GM19351 (cell line): Measurements from ENCODE around the gene RNF144A.

Experiments
- ATAC-seq: cut with Tn5 transposase; IDR thresholded peaks from one replicate; pipeline ENCODE4 v1.9.1; 2021; ENCODE audit warnings: mild to moderate bottlenecking, moderate library complexity; ENCODE audit not compliant: unreplicated experiment

The RNF144A gene

DNA sequence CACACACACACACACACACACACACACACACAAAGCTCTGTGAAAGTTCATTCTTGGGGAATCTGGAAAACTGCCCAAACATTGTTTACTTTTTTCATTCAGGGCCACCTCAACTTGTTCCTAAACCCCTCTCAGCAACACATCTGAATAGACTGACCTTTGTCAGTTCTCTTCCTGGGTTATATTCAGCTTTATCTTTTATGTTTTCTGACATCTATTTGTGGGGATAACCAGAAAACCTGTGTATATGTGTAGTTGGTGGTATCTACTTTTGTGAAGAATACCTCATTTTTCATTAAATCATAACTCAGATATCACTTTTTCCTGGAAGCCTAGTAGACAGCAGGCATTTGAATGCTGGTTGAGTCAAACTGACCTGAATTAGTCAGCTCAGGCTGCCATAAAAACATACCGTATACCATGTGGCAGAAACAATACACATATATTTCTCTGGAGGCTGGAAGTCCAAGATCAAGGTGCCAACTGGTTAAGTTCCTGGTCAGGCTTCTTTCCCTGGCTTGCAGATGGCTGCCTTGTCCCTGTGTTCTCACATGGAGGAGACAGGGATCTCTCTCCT is 11.0 kb upstream of the RNF144A start:
- ATAC-seq, result no peak

DNA sequence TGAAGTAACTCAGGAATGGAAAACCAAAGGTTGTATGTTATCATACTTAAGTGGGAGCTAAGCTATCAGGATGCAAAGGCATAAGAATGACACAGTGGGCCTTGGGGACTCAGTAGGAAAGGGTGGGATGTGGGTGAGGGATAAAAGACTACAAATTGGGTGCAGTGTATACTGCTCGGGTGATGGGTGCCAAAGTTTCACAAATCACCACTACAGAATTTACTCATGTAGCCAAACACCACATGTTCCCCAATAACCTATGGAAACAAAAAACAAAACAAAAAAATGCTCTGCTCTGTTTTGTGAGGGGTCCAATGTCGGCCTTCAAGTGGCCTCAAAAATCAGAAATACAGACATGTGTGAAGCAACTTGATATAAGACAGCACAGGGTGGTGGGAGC is 8.9 kb upstream of the RNF144A start:
- no peak for ATAC-seq

DNA sequence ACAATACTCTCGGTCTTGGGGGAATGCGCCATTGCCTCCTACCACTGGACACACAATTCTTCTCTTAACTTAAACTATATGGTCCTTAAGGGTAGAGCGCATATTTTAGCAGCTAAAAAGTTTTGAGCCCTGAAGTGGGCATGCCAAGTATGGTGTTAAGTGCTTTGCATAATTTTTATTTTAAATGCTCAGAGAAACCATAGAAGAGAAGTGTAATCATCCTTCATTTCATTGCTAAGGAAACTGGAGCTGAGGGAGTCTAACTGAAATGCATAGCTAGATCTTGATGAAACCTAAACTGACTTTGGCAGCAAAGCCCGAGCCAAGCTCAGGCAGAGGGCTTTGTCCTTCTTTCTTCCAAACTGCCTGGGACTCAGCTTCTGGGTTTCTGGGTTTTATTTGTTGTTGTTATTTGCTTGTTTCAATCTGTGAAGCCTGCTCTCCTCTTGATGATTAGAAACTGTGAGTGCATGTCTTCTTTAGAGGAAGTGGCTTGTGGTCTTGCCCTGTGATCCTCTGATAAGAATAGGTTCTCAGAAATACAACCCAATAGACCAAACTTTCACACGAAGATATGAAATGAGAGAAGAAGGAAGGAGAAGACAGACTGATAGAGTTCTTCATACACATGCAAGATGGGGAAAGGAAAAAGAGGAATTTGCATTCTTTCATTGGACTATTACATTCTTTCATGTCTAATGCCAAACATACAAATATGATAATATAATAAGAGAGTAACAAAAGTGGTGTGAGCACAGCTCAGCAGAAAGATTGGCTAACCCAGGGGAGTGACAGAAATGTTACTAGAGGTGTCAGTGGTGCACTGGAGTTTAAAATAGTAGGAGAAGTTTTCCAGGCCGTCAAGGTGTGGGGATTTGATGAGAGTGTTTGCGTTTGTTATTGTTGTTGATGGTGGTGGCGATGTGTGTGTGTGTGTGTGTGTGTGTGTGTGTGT is 7.5 kb upstream of the RNF144A start:
- peak; percentile 98 for ATAC-seq

DNA sequence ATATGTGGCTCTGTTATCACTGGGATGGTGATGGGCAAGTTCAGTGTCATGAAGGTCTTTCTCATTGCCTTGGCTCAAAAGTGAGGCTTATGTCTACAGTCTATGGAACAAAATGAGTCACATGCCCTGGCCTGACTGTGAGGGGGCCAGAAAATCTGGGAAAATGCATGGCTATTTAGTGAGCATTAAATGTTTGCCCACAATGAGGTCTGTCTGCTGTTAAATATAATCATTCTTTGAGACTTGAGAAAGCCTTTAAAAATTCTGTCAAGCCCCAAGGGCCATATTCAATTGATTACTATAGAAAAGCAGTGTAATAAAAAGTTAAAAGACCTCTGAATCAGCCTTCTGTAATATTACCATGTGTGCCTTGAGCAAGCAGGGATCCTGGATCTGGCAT is 5.5 kb upstream of the RNF144A start:
- ATAC-seq, result no peak

DNA sequence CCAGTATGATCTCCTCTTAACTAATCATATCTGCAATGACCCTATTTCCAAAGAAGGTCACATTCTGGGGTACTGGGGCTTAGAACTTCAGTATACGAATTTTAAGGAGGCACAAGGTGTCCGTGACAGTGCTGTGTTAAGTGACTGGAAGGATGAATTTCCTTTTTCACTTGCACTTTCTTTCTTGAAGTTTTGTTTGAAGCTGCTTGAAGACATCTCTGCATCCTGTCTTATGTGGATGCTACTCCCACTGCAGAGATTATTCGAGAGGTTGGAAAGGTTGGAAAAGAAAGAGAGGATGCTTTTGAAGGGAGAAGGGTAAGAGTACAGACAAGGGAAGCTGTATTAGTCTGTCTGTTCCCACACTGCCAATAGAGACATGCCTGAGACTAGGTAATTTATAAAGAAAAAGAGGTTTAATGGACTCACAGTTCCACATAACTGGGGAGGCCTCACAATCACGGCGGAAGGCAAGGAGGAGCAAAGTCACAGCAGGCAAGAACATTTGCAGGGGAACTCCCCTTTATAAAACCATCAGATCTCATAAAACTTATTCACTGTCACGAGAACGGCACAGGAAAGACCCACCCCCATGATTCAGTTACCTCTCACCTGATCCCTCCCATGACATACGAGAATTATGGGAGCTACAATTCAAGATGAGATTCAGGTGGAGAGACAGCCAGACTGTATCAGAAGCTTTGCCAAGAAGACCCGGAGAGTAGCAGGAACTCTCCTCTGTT is 3.6 kb upstream of the RNF144A start:
- no peak for ATAC-seq

DNA sequence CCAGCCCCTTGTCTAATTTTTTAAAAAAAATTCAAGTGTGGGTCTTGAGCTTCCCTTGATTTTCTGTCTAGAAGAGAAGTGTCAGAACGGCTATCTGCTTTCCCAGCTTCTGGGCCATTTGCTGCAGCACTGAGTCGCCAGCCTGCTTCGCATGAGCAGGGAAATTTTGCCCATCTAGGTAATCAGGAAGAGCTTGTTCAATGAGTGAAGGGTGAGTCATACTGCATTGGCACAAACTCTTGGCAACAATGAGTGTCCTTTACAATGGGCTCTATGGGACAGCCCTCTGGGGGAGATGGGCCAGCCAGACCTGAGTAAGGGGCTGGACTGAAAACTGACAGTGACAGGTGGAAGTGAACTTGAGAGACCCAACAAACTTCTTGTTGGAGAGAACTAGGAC is 2.4 kb upstream of the RNF144A start:
- ATAC-seq, result no peak

DNA sequence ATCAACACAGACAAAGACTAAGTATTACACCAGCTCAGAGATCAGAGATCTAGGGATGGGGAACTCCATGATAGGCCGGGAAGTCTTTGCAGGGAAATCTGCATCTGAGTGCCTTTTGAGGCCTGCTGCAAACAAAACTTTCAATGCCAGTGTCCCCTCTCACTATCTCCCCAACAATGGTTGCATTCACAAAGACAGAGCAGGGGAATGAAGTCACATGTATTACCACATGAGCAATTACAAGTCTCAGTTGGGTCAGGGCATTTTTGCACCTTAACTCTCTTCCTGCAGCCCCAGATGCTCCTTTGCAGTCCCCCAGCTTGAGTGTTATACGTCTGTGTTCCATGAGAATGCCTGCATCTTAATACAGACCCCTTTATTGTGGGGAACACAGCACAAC is 1.8 kb upstream of the RNF144A start:
- ATAC-seq, result no peak

DNA sequence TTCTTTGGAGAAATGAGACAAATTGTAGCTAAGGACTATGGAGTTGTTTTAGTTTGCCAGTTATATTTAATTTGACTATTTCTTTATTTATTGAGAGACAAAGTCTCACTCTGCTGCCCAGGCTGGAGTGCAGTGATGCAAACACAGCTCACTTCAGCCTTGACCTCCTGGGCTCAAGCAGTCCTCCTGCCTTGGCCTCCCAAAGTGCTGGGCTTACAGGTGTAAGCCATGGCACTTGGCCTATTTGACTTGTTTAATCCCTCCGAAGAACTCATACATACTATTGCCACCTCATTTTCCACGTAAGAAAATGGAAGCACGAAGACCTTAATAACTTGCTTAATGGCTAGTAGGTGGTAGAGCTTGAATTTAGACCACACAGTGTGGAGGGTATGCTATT is 988 bp upstream of the RNF144A start:
- ATAC-seq, result no peak

DNA sequence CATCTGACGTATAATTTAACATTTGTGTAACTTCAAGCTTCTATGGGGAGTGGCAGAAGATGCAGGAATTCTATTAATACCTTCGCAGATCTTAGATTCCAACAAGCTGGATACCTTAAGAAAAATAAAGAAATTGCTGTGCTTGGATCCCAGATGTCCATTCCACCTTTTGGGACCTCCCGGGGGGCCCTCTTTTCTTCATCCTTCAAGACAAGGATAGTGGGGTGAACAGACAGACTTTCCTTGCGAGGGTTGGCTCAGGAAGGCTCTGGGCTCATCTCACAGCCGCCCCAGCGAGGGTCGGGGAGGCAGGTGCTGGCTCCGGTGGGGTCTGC is 509 bp upstream of the RNF144A start:
- no peak for ATAC-seq

DNA sequence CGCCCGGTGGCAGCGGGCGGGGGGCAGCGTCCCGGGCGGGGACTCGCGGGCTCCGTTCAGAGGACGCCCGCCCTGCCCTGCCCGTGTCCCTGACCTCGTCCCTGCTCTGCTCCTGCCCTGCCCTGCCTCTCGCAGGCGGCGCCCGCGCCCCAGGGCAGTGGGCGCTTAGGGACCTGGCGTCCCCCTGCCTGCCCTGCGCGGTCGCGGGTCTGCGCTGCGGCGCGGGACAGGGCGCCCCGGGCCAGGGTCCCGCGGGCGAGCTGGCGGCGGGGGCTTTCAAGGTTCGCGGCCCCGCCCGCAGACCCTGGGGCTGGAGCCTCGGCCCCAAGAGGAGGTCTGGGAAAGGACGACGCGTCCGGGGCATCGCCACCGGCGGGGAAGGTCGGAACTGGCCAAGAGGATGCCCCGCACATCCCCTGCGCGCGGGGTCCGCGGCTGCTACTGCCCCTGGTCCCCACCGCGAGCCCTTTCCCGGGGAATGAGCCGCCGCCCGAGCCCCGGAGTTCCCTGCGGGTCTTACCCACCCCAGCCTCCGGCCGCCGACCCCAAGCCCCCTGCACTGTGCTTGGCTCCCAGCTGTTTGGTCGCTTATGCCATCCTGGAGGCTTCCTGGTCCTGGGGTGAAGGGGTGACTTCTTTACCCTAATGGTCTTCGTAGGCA is 679 bp downstream of the RNF144A start:
- peak; percentile 33 for ATAC-seq

DNA sequence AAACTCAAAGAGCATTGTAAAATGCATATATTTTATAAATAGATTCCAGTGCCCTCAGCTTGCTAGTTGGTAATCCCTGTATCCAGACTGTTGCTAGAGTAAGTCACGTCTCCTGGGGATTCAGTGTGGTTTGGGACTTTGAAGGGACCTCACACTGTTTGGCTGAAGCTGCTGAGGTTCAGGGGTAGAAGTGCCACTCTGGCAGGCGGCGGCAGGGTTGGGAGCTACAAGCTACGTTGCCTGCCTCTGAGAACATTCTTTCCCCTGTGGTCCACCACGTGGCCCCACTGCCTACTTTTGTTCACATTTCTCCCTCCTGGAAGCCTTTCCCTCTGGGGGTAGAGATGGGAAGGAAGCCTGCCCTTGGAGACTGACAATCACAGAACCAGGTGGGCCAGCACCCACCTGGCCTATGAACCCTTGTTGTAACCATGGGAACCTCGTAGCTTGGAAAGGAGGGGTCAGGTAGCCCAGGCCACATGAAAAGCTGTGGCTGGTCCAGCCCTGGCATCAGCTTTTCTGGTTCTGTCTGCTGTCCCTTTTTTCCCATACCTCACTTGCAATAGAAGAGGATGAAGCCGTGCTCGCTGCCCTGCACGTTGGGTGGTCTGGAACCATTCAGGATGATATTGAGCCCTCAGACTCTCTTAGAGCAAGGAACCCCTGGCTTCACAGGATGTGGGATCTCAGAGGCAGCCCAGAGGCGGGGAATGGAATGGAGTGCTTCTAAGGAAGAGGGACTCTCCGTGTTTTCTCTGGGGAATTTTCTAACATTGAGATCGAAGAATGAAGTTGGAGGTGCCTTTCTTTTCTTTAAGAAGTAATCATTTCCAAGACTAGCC is 2.9 kb downstream of the RNF144A start:
- ATAC-seq, result no peak

DNA sequence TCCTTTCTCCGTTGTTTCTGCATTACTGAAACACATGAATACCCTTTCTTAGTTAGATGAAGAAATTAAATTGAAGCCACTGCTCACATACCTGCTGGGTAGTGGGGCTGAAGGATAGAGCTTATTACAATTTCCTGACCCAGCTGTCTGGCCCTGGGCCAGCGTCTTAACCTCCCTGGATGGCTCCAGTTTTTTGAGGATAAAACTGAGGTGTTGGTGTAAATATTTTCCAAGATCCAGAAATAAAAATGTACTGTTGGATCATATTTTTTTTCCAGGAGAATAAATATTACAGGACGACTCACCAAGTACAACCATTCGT is 3.5 kb downstream of the RNF144A start:
- no peak for ATAC-seq

DNA sequence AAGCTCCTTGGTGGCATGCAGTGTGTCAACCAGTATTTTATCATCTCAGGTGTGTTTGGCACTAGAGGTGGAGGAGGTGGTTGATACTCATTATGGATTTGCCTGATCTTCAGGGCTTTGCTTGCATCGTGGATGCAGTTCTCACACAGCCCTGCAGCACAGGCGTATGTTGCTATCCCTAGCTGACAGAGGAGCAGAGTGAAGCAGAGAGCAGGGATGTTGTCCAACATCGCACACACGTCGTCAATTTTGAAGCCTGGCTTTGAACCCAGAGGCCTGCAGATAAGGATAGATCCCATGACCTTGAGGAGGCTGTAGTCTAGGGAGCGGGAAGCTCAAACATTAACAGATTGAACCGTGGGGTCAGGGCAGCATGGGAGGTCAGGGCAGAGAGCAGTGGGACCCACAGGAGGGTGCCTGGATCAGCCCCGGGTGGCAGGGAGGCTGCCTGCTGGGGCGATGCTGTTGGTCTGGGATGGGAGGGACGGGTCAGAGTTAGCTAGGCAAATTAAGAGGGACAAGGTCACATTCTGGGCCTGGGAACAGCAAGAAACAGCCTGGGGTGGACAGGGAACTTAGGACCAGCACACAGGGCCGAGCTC is 4.2 kb downstream of the RNF144A start:
- no peak for ATAC-seq

DNA sequence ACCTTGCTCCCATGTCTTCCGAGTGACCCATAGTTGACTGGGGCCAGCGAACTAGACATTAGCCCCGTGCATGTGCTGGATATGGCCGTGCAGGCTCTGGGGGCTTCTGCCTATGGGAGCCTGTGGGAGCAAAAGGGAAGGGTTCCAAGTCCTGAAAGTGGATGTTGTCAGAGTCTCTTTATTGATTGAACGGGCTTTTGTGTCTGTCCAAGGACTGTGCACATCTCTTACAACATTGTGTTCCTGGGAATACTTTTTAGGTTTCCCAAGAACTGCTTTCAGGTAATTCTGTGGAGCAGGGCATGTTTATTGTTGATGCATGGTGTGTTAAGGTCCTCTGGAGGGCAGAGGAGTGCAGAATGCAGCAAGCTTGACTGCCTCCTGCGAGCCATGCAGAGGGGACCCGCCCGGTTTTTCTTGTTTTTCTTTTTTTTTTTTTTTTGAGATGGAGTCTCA is 5.0 kb downstream of the RNF144A start:
- ATAC-seq, result no peak

DNA sequence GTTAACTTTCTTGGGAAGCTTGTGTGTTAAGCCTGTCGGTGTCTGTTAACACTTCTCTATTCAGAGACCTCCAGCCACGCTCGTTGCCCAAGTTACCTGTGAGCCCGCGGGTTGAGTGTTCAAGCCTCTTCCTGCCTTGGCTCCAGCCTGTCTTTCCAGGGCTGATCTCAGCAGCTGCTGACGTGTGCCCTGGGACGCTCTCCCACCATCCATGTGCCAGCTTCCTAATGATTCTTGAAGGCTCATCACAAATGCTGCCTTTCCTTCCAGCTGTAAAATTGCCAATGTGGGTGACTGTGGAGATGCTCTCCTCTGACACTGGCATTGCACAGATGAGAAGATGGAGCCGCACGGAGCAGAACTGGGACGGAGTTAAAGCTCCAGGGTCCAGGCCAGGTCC is 6.1 kb downstream of the RNF144A start:
- no peak for ATAC-seq

DNA sequence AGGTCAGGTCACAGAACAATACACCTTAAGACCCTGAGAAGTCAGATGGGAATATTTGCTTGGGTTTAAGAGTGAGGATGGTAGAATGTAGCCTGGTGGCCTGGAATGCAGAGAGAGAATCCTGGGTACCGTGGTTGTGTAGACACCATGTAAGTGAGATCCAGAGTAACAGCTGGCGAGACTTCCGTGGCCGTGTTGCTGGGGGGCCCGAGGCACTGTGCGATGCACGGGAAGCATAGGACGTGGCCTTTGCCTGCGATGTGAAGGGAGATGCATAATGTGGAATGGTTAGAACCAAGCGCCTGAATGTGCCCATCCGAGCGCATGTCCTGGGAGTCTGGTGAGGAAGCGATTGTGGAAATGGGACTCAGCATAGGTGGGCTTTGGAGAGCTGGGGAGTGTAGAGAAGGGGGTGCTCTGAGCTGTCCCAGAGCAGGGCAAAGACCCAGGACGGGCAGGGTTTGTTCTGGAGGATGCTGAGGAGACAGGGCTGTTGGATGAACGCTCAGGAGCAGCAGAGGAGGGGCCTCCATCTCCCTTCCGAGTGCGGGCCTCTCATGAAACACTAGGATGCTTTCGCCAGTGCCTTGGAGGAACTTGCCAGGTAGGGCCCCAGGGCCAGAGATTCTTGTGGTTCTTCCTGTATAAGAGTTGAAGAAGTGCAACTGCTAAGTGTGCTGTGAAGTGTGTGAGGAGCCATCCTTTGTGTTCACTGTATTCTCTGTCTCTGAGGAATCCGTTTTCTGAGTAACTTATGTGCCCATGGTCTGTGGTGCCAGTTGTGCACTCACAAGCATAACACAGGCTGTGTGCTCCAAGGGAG is 7.1 kb downstream of the RNF144A start:
- no peak for ATAC-seq

DNA sequence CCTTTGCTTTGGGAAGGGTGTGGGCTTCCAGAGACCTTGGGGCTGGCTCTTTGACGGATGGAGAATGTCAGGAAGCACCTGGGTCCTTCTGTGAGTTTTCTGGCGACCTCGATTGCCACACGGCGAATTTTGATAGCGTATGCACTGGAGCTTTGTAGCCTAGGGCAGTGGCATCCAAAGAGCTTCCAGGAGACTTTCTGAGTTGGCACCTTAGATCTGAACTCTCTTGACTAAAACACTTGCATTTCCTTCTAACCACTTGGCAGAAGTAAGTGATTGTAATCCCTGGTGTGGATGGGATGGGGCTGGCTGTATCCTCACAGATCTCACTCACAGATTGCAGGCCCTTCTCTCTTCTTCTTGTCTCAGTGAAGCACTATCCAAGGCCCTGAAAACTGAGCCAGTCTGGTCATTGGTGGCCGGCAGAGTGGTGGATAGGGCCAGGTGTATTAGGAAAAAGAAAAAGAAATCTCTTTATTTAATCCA is 7.8 kb downstream of the RNF144A start:
- ATAC-seq, result no peak

DNA sequence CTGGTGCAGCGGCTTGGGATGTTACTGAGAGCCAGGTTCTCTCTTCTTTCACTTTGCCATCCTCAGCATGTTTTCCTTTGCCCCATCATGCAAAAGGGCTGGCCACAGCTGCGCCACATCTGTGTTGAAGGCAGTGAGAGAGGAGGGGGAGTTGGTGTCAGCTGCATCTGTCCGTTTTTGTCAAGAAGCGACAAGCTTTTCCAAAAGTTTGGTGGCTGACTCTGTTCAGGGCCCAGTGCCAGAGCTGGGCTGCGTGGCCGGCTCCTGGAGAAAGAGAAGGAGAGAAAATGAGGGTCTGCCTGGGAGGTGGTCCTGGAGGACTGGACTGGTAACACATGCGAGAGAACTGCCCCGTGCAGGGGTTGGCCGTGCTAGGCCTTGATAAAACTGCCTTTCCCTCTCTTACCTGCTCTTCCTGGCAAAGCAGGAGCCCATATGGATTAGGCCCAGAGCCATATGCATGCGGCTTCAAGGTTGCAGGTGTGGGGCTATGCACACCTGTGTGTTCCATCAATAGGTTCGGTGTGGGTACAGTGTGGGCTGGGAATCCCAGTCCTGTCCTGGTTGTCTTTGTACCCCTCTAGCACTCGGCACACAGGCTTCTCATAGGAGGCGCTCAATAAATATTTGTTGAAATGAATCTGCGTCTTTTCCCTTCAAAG is 9.0 kb downstream of the RNF144A start:
- no peak for ATAC-seq

DNA sequence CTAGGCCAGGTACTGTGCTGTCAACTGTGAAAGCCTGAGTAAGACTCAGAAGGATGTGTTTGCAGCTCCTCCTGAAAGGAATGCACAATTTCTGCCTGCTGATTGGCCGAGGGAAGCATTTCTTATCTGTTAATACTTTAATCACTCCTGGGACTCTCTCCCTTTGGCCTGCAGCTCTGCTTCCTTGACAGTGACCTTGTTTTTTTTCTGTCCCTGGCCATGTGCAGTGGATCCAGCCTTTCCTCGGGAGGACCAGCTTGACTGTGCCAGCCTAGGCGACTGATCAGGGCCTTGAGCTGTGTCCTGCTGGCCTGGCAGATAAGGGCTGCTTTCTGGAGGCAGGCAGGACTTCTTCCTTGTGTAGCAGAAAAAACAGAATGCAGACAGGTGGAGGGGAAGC is 10.0 kb downstream of the RNF144A start:
- ATAC-seq, result no peak
